Thoracic aorta (tissue), 2 donors: ENCODE measurements around the gene SFRP4. TPM values are rescaled to one million over a fixed set of nuclear protein-coding genes. Genes with fewer than 3 reads are reported as not detected.

ENCODE experiments used
- ATAC-seq: fragments of 150-250 bp; one replicate; pipeline ENCODE4 v1.8.0; 2017; ENCODE audit warnings: low read depth; ENCODE audit not compliant: insufficient number of reproducible peaks, low FRiP score
- DNase-seq: peaks from one replicate; pipeline ENCODE4 v3.0.0-alpha.2; 2020; ENCODE audit warnings: low spot score
- H3K27ac ChIP-seq, 2 donors: fragments of 200-600 bp; sonication (generic); 1 replicate in 1 of 2; 2 replicates in 1 of 2; pipeline ENCODE4 v1.5.1; 2016; ENCODE audit warnings: mild to moderate bottlenecking in 2 of 2, moderate library complexity in 2 of 2
- H3K27me3 ChIP-seq: fragments of 200-600 bp; sonication (generic); replicated peaks from 2 replicates; pipeline ENCODE4 v1.6.0; 2016; ENCODE audit warnings: mild to moderate bottlenecking; ENCODE audit not compliant: insufficient read depth
- H3K36me3 ChIP-seq: fragments of 200-600 bp; sonication (generic); one replicate; pipeline ENCODE4 v1.5.1; 2016
- H3K4me1 ChIP-seq, 2 donors: fragments of 200-600 bp; sonication (generic); 1 replicate in 1 of 2; 2 replicates in 1 of 2; pipeline versions ENCODE4 v1.5.1 to v1.6.0; 2016; ENCODE audit warnings: low read depth in 2 of 2, mild to moderate bottlenecking in 1 of 2; ENCODE audit not compliant: control insufficient read depth in 1 of 2
- H3K4me3 ChIP-seq: fragments of 200-600 bp; sonication (generic); 2 replicates; pipeline ENCODE4 v1.5.1; 2016; ENCODE audit warnings: mild to moderate bottlenecking
- H3K9me3 ChIP-seq: fragments of 200-600 bp; sonication (generic); 2 replicates; pipeline ENCODE4 v1.5.1; 2016
- total RNA-seq, 2 donors: library from RNA; depleted of rRNA; stranded (reverse); fragments of >200 nt; gene quantifications; one replicate each; pipeline versions ENCODE4 v1.1.0 to v1.2.3, GENCODE V29; 2016
- TF ChIP-seq, protein P1 (sequence below): fragments of 200-600 bp; sonication (generic); IDR thresholded peaks from one replicate; pipeline ENCODE4 v1.5.1; 2019; ENCODE audit warnings: antibody characterized with exemption

The SFRP4 gene
- total RNA-seq, 2 donors from 2014 or later = 53.3 to 81.6 TPM

DNA sequence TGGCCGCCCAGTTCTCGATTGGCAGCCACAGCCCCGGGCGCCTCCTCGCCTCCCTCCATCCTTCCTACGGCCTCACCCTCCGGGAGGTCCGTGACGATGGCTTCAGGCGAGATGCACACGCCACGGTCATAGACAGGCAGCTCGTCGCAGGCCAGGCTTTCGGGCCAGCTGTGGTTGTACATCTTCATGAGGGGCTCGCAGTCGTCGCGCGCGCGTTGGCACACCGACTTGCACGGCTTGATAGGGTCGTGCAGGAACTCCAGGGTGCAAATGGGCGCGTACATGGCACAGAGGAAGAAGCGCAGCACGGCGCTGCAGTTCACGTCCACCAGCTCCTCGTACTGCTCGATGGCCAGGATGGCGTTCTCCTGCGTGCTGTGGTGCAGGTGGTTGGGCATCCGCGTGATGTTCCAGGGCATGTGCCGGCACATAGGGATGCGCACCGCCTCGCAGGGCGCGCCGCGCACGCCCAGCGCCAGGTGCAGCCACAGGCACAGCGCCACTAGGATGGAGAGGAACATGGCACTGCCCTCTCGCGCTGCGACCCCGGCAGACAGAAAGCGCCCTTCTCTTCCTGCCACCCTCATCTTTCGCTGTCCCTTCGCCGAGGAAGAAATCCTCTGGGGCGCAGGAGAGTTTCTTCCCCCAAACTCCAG, 472 bp downstream of the SFRP4 start:
- Histone ChIP-seq H3K9me3 (no peaks in the 10 kb centered on the region), H3K27me3 (no peaks in the 10 kb centered on the region), H3K27ac (peak overlapping the region; percentile 74 to 76), H3K4me3 (peak overlapping the region; percentile 75), H3K36me3 (no peaks in the 10 kb centered on the region), H3K4me1 (peaks cover 8 to 36% of the 10 kb centered on the region in 2 donors)
- TF ChIP-seq, protein P1, sequence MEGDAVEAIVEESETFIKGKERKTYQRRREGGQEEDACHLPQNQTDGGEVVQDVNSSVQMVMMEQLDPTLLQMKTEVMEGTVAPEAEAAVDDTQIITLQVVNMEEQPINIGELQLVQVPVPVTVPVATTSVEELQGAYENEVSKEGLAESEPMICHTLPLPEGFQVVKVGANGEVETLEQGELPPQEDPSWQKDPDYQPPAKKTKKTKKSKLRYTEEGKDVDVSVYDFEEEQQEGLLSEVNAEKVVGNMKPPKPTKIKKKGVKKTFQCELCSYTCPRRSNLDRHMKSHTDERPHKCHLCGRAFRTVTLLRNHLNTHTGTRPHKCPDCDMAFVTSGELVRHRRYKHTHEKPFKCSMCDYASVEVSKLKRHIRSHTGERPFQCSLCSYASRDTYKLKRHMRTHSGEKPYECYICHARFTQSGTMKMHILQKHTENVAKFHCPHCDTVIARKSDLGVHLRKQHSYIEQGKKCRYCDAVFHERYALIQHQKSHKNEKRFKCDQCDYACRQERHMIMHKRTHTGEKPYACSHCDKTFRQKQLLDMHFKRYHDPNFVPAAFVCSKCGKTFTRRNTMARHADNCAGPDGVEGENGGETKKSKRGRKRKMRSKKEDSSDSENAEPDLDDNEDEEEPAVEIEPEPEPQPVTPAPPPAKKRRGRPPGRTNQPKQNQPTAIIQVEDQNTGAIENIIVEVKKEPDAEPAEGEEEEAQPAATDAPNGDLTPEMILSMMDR = no peak
- DNase-seq (no peak), ATAC-seq (no peak)

DNA sequence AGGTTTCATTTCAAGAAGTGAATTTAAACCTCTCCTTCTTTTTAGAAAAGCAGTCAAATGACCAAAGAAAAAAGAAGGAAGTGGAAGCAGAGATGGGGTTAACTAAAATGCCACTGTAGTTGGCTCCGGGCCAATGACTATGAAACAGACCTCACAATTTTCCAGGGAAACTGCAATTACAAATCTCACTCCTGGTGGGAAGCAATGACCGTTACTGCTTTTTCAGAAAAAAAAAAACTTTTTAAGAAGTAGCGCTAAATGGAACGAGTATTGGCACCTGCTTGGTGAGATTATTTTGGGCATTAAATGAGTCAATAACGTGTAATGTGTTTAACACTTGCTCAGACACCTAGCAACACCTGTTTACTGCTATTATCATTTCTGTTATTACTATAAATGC, 1.2 kb downstream of the SFRP4 start:
- TF ChIP-seq, protein P1 = no peak
- Histone ChIP-seq H3K4me3 (peak overlapping the region; percentile 75), H3K27me3 (no peaks in the 10 kb centered on the region), H3K27ac (peak overlapping the region; percentile 74 to 76), H3K36me3 (no peaks in the 10 kb centered on the region), H3K4me1 (peaks cover 8 to 35% of the 10 kb centered on the region in 2 donors), H3K9me3 (no peaks in the 10 kb centered on the region)
- no peak for ATAC-seq
- no peak for DNase-seq

DNA sequence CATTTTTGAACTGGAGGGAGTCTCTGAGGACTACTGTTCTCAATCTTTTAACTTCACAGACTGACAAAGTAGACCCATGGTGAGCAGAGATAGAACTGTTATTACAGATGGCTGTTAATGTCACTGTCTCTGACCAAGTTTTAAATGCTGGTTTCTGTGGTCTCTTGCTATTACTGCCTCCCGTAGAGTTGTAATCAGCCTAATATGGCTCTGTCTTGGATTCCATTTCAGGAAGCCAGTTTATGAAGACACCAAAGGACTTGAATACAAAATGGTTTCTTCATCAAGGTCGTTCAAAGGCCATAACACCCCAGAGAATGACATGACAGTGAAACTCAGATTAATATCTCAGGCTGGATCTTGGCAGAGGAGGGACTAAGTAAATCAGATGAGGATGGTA, 3.9 kb downstream of the SFRP4 start:
- TF ChIP-seq, protein P1 = no peak
- Histone ChIP-seq H3K27me3 (no peaks in the 10 kb centered on the region), H3K4me1 (peaks cover 11 to 40% of the 10 kb centered on the region in 2 donors), H3K4me3 (no peak overlapping the region), H3K9me3 (no peaks in the 10 kb centered on the region), H3K36me3 (no peaks in the 10 kb centered on the region), H3K27ac (peak overlapping the region; percentile 45 to 62)
- ATAC-seq (no peak), DNase-seq (no peak)

DNA sequence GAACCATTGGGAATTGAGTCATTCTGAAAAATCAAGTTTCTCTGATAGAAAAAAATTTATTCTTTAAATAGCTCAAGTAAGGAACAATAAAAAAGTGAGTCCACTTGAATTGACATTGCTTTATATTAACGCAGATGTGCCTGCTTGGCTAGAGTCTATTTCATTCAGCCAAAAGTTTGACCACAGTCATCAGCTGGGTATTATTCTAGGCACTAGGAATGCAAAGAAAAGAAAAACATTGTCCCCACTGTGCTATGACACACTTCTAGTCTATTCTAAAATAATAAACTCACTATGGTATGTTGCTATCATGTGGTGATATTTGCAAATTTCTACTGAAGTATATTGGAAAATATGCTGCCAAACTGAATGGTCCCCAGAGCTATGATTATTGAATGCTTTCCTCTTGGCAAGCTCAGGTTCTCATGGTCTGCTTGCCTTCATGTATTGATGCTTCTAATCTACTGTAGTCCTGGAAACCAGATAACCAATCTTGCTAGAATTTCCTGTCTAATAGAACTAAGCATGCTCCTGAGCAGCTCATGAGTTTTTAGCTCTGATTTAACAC, 8.3 kb downstream of the SFRP4 start:
- Histone ChIP-seq H3K4me3 (no peak overlapping the region), H3K27ac (peak overlapping the region; percentile 30 to 39), H3K4me1 (peaks cover 3 to 23% of the 10 kb centered on the region in 2 donors), H3K36me3 (no peaks in the 10 kb centered on the region), H3K9me3 (no peaks in the 10 kb centered on the region), H3K27me3 (no peaks in the 10 kb centered on the region)
- TF ChIP-seq, protein P1 = no peak
- DNase-seq = no peak
- ATAC-seq = no peak

DNA sequence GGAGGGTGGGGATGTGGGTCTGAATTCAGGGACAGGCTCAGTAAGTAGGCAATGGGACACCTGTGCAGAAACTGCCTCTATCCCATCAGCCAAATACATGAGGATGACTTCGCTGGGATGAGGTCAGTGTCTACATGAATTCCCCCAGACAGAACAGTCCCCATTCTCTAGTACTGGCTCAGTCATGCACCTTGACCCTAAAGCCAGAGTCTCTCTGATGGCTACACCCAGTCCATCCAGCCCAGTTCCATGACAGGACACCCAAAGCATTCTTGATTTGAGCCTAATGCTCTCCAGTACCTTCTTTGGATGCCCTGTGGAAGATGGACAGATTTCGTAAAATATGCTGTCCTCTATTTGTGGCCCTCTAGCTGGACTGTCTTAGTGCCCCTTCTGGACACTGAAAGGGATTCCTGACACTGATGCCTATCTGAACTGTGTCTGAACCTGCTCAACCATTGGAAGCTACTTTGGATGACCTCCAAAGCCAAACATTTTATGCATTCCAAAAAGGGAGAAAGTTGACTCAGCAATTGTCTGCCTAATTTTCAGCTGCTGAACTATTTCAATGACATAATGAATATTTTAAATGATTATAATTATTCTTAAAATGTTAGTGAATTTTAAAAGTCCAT, 14.6 kb downstream of the SFRP4 start:
- no peak for DNase-seq
- Histone ChIP-seq H3K36me3 (no peaks in the 10 kb centered on the region), H3K4me3 (no peak overlapping the region), H3K4me1 (peaks cover 3 to 8% of the 10 kb centered on the region in 2 donors), H3K9me3 (no peaks in the 10 kb centered on the region), H3K27ac (no peak overlapping the region), H3K27me3 (no peaks in the 10 kb centered on the region)
- TF ChIP-seq, protein P1 = no peak
- no peak for ATAC-seq
